Measurements from ENCODE around the gene OTC.

The OTC gene

GRCh38 chrX:38357747-38358673, 5.6 kb downstream of the OTC start:
- peaks cover 21% of the 10 kb centered on the region for H3K9me3 Mint-ChIP-seq
- H3K36me3 Mint-ChIP-seq (ENCODE audit: low read depth): no peaks in the 10 kb centered on the region
- H3K4me1 Mint-ChIP-seq: peaks cover 8% of the 10 kb centered on the region
- TF ChIP-seq CTCF (IDR thresholded peaks at IDR 0.05): no peak
- H3K27me3 Mint-ChIP-seq (ENCODE audit: low read depth, poor library complexity): peaks cover 7% of the 10 kb centered on the region
- H3K27ac Mint-ChIP-seq: no peak overlapping the region
- no peak for DNase-seq
- H3K4me3 Mint-ChIP-seq: no peak overlapping the region

- peaks cover 4% of the 10 kb centered on the region for H3K4me1 Mint-ChIP-seq
Measured at GRCh38 chrX:38363046-38363445, 10.6 kb downstream of the OTC start.

GRCh38 chrX:38365954-38366353, 13.6 kb downstream of the OTC start:
- DNase-seq: no peak
- H3K27me3 Mint-ChIP-seq (ENCODE audit: low read depth, poor library complexity): peaks cover 4% of the 10 kb centered on the region
- H3K9me3 Mint-ChIP-seq: peaks cover 27% of the 10 kb centered on the region
- H3K36me3 Mint-ChIP-seq (ENCODE audit: low read depth): no peaks in the 10 kb centered on the region
- H3K27ac Mint-ChIP-seq: no peak overlapping the region
- no peaks in the 10 kb centered on the region for H3K4me1 Mint-ChIP-seq
- H3K4me3 Mint-ChIP-seq: no peak overlapping the region
- TF ChIP-seq CTCF (IDR thresholded peaks at IDR 0.05): no peak

More at GRCh38 chrX:38363046-38363445, 10.6 kb downstream of the OTC start:
- no peak overlapping the region for H3K27ac Mint-ChIP-seq
- DNase-seq: no peak
- no peaks in the 10 kb centered on the region for H3K36me3 Mint-ChIP-seq (ENCODE audit: low read depth)
- no peak overlapping the region for H3K4me3 Mint-ChIP-seq
- TF ChIP-seq CTCF (IDR thresholded peaks at IDR 0.05): no peak
- H3K27me3 Mint-ChIP-seq (ENCODE audit: low read depth, poor library complexity): peaks cover 7% of the 10 kb centered on the region
- H3K9me3 Mint-ChIP-seq: peaks cover 28% of the 10 kb centered on the region

GRCh38 chrX:38368774-38369173, 16.4 kb downstream of the OTC start:
- Mint-ChIP-seq H3K9me3 (peaks cover 24% of the 10 kb centered on the region), H3K4me3 (no peak overlapping the region), H3K36me3 (ENCODE audit: low read depth) (no peaks in the 10 kb centered on the region), H3K27me3 (ENCODE audit: low read depth, poor library complexity) (peaks cover 4% of the 10 kb centered on the region), H3K27ac (no peak overlapping the region), H3K4me1 (no peaks in the 10 kb centered on the region)
- TF ChIP-seq CTCF (IDR thresholded peaks at IDR 0.05): no peak
- no peak for DNase-seq

GRCh38 chrX:38371641-38372040, 19.2 kb downstream of the OTC start:
- Mint-ChIP-seq H3K36me3 (ENCODE audit: low read depth) (no peaks in the 10 kb centered on the region), H3K4me3 (no peak overlapping the region), H3K27me3 (ENCODE audit: low read depth, poor library complexity) (peaks cover 4% of the 10 kb centered on the region), H3K9me3 (peaks cover 13% of the 10 kb centered on the region), H3K4me1 (no peaks in the 10 kb centered on the region), H3K27ac (no peak overlapping the region)
- DNase-seq: no peak
- no peak for TF ChIP-seq CTCF (IDR thresholded peaks at IDR 0.05)

- H3K36me3 Mint-ChIP-seq (ENCODE audit: low read depth): no peaks in the 10 kb centered on the region
- H3K27ac Mint-ChIP-seq: no peak overlapping the region
- no peak for TF ChIP-seq CTCF (IDR thresholded peaks at IDR 0.05)
Measured at GRCh38 chrX:38374431-38374830, 22.0 kb downstream of the OTC start.

More at GRCh38 chrX:38374431-38374830, 22.0 kb downstream of the OTC start:
- H3K9me3 Mint-ChIP-seq: peaks cover 25% of the 10 kb centered on the region
- H3K27me3 Mint-ChIP-seq (ENCODE audit: low read depth, poor library complexity): peaks cover 10% of the 10 kb centered on the region
- DNase-seq: no peak
- no peak overlapping the region for H3K4me3 Mint-ChIP-seq
- H3K4me1 Mint-ChIP-seq: no peaks in the 10 kb centered on the region
